IMR-90 (cell line): ENCODE measurements around the gene ADAMTS10.

ENCODE experiments used
- CHD1 ChIP-seq: IDR thresholded peaks from 2 replicates; pipeline ENCODE4 v1.6.1; 2012; ENCODE audit warnings: low read depth, low read length, improper control_type of control experiment
- CTCF ChIP-seq: conservative IDR thresholded peaks from 2 replicates; pipeline ENCODE4 v1.5.1; 2012; ENCODE audit warnings: mild to moderate bottlenecking, low read depth, low read length, improper control_type of control experiment
- NFE2L2 ChIP-seq: fragments of 150-350 bp; IDR thresholded peaks from 2 replicates; pipeline ENCODE4 v1.6.1; 2016; ENCODE audit warnings: low read depth, mild to moderate bottlenecking, low read length
- POLR2A ChIP-seq: IDR thresholded peaks from 2 replicates; pipeline ENCODE4 v1.6.1; 2012; ENCODE audit warnings: mild to moderate bottlenecking, low read depth, low read length
- RFX5 ChIP-seq: IDR thresholded peaks from 2 replicates; pipeline ENCODE4 v1.8.0; 2012; ENCODE audit warnings: low read depth, mild to moderate bottlenecking, low read length, moderate library complexity
- SMC3 ChIP-seq: fragments of 150-350 bp; IDR thresholded peaks from 2 replicates; pipeline ENCODE4 v1.6.1; 2016; ENCODE audit warnings: low read depth, mild to moderate bottlenecking, antibody characterized with exemption, low read length, moderate library complexity

- TF ChIP-seq POLR2A: no peak
- TF ChIP-seq CTCF: no peak
- no peak for TF ChIP-seq CHD1
- TF ChIP-seq NFE2L2: no peak
- TF ChIP-seq RFX5: no peak
- no peak for TF ChIP-seq SMC3
Measured at GRCh38 chr19:8566855-8567254, 43.7 kb downstream of the ADAMTS10 start.
